Glomerular endothelial cell (primary cell): ENCODE data around the gene CCNDBP1. TPM values are rescaled to one million over a fixed set of nuclear protein-coding genes. Genes with fewer than 3 reads are reported as not detected.
"Not testable (repeated sequence)": the region's sequence is repeated elsewhere in the genome, so short reads cannot be mapped to it uniquely, and the experiment has no call there.

Source experiments
- DNase-seq: peaks from one replicate; pipeline ENCODE4 v3.0.0-alpha.2; 2011; ENCODE audit warnings: low read depth, low spot score; ENCODE audit errors: extremely low read depth
- total RNA-seq: library from RNA; depleted of rRNA; stranded (reverse); fragments of >200 nt; gene quantifications from 2 replicates; pipeline ENCODE4 v1.2.3, GENCODE V29; 2015

Gene CCNDBP1
- total RNA-seq, 1 donor from 2014 or later = 48.3 TPM

DNA sequence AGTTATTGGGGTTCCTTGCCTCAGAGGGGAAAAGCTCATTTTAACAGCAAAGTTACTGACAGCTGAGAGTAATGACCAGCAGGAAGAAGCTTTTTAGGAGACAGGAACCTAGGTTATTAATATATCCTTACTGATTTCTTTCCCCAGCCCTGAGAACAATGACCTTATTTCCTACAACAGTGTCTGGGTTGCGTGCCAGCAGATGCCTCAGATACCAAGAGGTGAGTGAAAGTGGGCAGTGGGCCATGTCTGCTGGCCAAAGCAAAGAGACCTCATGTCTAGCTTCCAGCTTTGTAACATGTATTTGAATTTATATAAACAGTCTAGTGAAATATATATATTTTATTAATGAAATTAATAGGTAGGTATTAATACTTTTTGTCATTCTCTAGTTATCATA lies 5.0 kb downstream of the CCNDBP1 start:
- no peak for DNase-seq

DNA sequence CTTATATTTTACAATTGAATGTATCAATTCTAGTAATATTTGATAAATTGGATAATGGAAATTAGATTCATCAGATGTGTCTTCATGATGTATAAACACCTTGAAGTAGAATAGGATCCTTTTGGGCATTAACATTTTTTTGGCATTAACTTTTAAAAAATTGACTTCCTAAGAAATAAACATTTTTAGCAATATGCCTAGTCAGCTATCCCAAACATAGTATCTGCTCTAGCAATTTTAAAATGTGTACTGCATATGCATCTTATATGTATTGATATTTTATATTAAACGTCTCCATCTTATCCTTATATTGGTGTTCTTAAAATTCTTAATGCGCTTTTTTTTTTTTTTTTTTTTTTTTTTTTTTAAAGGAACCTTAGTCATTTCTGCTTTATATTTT lies 8.5 kb downstream of the CCNDBP1 start:
- no peak for DNase-seq

GRCh38 chr15:43194795-43195194 lies 9.6 kb downstream of the CCNDBP1 start:
- no peak for DNase-seq

DNA sequence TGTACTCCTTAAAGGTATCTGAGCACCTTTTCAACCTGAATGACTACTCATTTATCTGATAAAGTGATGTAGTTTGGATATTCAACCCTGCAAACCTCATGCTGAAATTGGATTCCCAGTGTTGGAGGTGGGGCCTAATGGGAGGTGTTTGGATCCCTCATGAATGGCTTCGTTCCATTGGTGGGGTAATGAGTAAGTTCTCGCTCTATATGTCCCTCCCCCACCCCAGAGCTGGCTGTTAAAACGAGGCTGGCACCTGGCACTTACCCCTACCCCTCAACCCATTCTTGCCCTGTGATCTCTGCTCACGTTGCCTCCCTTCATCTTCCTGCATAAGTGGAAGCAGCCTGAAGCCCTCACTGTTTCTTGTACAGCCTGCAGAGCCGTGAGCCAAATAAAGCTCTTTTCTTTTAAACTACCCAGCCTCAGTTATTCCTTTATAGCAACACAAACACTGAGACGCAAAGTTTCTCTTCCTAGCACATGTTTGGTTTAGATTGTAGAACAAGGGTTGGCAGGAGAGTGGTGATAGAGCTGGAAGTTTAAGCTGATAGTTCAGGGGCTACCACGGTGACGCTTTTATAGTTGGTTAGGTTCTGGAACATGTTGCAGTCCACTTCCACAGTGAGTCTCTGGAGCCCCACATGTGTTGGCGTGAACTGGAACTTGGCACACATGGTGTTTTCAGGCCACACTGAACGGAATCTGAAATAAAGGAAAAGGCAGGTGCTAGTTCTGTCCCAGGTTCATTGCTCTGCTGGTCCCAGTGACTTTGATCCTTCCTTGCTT lies 11.8 kb downstream of the CCNDBP1 start:
- DNase-seq = no peak

GRCh38 chr15:43197773-43198172 lies 12.6 kb downstream of the CCNDBP1 start:
- DNase-seq = not testable (repeated sequence)

DNA sequence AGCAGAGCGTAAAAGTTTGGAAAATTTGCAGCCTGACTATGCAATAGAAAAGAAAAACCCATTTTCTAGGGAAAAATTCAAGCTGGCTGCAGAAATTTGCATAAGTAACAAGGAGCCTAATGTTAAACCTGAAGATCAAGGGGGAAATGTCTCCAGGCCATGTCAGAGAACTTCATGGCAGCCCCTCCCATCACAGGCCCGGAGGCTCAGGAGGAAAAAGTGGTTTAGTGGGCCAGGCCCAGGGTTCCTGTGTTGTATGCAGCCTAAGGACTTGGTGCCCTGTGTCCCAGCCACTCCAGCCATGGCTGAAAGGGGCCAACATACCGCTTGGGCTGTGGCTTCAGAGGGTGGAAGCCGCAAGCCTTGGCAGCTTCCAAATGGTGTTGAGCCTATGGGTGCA lies 13.4 kb downstream of the CCNDBP1 start:
- DNase-seq = not testable (repeated sequence)

GRCh38 chr15:43198992-43199391 lies 13.8 kb downstream of the CCNDBP1 start:
- DNase-seq = no peak

DNA sequence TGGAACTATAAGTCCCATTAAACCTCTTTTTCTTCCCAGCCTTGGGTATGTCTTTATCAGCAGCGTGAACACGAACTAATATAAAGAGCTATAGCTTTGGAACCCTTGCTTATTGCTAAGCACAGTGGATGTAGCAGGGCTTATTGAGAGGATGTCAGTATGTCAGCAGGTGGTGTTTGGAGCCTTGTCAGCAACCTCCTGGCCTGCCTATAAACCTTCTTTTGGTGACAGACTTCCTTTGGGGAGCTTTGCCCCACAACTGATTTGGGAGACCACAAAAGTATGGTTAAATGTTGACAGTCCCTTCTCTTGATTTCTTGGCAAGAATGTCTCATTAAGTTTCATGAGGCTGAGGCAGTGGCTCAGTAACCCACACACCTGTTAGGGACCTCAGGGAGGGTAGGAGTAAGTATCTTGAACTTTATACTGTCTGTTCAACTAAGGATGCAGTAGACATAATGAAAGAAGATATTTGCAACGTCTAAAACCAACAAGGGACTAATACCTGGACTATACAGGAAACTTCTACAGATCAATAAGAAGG lies 14.8 kb downstream of the CCNDBP1 start:
- DNase-seq = no peak

GRCh38 chr15:43204016-43204901 lies 19.1 kb downstream of the CCNDBP1 start:
- no peak for DNase-seq

GRCh38 chr15:43206054-43206453 lies 20.9 kb downstream of the CCNDBP1 start:
- no peak for DNase-seq

- no peak for DNase-seq
These were observed 21.8 kb downstream of the CCNDBP1 start for GRCh38 chr15:43207024-43207423.

- no peak for DNase-seq
These were observed 23.1 kb downstream of the CCNDBP1 start for GRCh38 chr15:43208052-43209002.

DNA sequence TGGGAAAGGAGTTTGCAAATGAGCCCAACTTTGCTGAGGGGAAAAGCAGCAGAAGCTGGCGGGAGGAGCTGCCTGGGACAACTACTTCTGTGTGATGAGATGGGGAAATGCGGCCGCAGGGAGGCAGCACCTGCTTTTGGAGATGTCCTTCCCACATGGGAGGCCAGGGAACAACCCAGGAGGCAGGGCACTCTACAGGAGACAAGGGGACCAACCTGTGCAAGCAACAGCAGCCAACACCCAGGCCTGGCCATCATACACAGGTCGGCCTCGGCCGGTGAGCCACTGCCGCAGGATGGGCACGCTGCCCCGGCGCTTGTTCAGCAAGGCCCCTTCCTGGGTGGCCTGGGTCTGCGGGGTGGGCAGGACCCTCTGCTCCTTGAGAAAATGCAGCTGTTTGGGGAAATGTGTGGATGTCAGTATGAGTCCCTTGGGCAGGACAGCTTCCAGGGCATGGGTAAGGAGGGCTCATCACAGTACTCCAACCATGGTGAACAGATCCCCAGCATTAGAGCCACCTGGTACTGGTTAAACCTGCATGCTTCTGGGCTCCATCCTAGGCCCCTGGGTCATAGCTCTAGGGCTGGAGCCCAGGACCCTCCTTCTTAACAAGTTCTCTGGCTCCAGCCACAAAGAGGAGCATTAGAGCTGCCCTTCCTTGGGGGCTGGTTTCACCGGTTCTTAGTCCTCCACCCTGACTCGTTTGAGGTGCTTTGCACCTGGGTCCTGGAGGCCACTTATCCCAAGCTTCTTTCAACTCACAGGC lies 24.0 kb downstream of the CCNDBP1 start:
- DNase-seq = no peak

- no peak for DNase-seq
These were observed 25.1 kb downstream of the CCNDBP1 start for GRCh38 chr15:43210172-43210745.

- DNase-seq = no peak
These were observed 25.6 kb downstream of the CCNDBP1 start for GRCh38 chr15:43210807-43211206.

DNA sequence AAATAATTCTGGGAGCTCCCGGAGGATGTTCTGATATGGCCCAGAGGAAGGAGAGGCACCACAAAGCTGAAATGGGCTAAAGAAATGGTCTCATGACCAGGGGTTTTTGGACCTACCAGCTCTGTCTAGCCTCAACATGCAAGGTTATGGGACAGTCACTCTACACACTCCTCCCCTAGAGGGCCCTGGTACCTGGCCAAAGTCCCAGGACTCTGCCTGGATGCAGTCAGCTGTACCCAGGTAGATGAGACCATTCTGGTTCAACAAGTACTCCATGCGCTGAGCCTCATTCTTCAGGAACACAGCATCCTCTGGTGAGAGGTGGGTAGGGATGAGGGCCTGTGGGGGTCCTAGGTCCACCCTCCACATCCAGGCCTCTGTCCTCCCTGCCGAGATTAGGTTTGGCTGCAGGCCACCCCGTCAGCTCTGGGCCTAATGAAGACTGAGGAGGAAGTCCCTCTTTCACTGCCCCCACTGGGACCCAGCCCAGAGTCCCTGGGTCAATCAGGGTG lies 26.1 kb downstream of the CCNDBP1 start:
- DNase-seq = no peak

GRCh38 chr15:43212299-43212698 lies 27.1 kb downstream of the CCNDBP1 start:
- DNase-seq = no peak

DNA sequence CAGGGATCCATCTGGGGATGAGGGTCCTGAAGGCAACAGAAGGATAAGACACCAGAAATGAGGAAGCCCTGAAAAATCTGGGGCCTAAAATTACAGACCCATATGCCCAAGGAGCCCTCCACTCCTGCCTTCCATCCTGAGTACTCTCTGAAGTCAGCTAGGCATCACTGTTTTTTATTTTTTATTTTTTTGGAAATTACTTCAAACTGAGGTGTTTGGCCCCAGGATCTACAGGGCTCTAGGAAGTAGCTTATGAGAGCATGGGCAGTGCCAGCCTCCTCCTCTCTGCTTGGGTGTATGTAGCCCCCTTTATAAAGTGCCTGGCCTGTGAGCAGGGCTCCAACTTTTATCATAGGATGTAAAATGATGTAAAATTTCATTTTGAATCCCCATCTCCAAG lies 27.7 kb downstream of the CCNDBP1 start:
- DNase-seq = no peak

DNA sequence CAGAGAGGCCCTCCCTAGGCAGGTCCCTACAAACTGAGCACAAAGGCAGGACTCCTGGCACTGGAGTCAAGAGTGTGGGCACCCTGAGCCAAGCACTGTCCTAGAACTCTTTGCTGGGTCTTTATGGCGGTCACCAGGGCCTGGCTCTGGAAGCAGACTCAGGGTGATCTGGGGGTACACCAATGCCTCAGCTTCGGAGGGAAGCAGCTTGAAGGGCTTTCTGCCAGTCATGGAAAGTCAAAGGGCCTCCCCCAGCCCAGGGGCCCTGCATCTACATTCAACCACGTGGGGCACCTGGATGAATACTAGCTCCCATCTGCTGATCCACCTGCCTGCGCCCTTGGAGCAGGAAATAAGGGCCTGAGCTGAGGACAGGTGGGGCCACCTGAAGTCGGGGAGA lies 28.3 kb downstream of the CCNDBP1 start:
- DNase-seq = no peak
